Left renal pelvis (tissue), 4 donors: ENCODE measurements around the gene MSH2. TPM values are rescaled to one million over a fixed set of nuclear protein-coding genes. Genes with fewer than 3 reads are reported as not detected.

Experiments used
- DNase-seq, 4 donors: peaks; one replicate each; pipeline ENCODE4 v3.0.0-alpha.2; 2013; ENCODE audit warnings: low read depth in 4 of 4, low spot score in 3 of 4
- polyA plus RNA-seq, 4 donors: library from polyadenylated mRNA; unstranded; fragments of 120-200 nt; gene quantifications; one replicate each; pipeline ENCODE4 v1.2.1, GENCODE V29; 2013; ENCODE audit not compliant: insufficient read length in 4 of 4

Gene MSH2
- polyA plus RNA-seq, 4 donors, result 55.7 to 85.4 (median 72.5) TPM

GRCh38 chr2:47528874-47529273 is 125.9 kb downstream of the MSH2 start:
- DNase-seq, result no peak

GRCh38 chr2:47530105-47530760 is 127.3 kb downstream of the MSH2 start:
- DNase-seq, result no peak

- DNase-seq, result no peak
These were observed 128.6 kb downstream of the MSH2 start for GRCh38 chr2:47531378-47532042.

Other genes starting within 250 kb of the MSH2 start
- under 1 TPM in 2 of 4 donors, not detected in 2; 0.11 to 0.41 TPM for gene STPG4, start 247.8 kb upstream of the MSH2 start, polyA plus RNA-seq
- gene CALM2, start 226.6 kb upstream of the MSH2 start, polyA plus RNA-seq, result 1,000 to 10,000 TPM in 3 of 4 donors, 100 to 1,000 TPM in 1; 828 to 1,205 (median 1,072) TPM
- 100 to 1,000 TPM in 3 of 4 donors, 10 to 100 TPM in 1; 25.2 to 482 (median 410) TPM for gene EPCAM, start 33.8 kb upstream of the MSH2 start, polyA plus RNA-seq
- gene KCNK12, start 167.8 kb downstream of the MSH2 start, polyA plus RNA-seq, result 1 to 10 TPM in 1 of 4 donors, under 1 TPM in 3; 0.32 to 1.0 (median 0.46) TPM